Mucosa of stomach (tissue), 1 donor: ENCODE measurements around the gene IER5.

Source experiments
- H3K27me3 ChIP-seq: one replicate; pipeline ENCODE4 v1.7.0; 2013; ENCODE audit warnings: mild to moderate bottlenecking, low read length; ENCODE audit not compliant: control insufficient read depth, insufficient read depth
- H3K36me3 ChIP-seq: one replicate; pipeline ENCODE4 v1.7.0; 2013; ENCODE audit warnings: low read length; ENCODE audit not compliant: control insufficient read depth, insufficient read depth
- H3K4me1 ChIP-seq: one replicate; pipeline ENCODE4 v1.7.0; 2013; ENCODE audit warnings: mild to moderate bottlenecking, low read length; ENCODE audit not compliant: control insufficient read depth, insufficient read depth
- H3K4me3 ChIP-seq: one replicate; pipeline ENCODE4 v1.7.0; 2013; ENCODE audit warnings: low read length
- H3K9ac ChIP-seq: one replicate; pipeline ENCODE4 v1.7.0; 2013; ENCODE audit warnings: mild to moderate bottlenecking, low read length, moderate library complexity
- H3K9me3 ChIP-seq: one replicate; pipeline ENCODE4 v1.7.0; 2013; ENCODE audit warnings: mild to moderate bottlenecking, low read length, moderate library complexity; ENCODE audit not compliant: control insufficient read depth
- donor health status: Pancreatic carcinoma.

The IER5 gene

DNA sequence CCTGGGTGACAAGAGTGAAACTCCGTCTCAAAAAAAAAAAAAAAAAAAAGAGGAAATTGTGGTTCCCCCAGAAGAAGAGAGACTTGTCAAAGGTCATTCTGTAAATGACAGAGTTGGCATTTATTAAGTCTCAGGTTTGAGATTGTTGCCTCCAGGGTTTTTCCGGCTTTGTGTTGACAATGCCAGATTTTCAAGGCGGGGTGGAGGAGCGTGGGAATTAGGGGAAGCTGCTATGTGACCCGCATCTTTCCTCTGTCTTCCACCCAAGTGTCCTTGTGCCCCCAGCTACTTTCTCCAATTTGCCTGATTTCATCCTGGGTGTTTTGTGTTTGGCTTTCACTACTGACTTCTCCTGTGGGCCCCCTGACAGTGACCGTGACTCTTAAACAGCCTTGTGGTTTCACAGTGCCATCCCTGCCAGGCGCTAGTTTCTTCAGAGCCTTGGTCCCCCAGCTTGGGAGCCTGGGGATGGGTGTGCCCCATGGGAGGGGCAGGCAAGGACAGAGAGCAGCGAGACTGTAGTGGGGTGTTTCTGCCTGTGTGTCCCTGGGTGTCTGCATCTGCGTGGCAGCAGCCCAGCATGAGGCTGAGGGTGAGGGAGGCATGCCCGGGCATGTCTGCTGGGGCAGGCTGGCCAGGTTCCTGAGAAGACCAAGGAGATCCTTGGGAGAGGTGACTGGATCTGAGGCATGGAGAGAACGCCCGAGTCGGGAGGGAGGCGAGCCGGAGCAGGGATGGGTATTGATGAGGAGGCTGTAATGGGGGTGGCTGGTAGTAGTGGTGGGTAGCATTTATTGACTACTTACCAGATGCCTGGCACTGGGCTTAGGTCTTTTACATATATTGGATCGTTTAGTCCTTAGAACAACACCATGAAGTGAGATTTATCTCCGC lies 46.3 kb downstream of the IER5 start:
- H3K9me3 ChIP-seq = no peaks in the 10 kb centered on the region
- H3K27me3 ChIP-seq = no peaks in the 10 kb centered on the region
- no peak overlapping the region for H3K4me3 ChIP-seq
- peaks cover 24% of the 10 kb centered on the region for H3K4me1 ChIP-seq
- H3K36me3 ChIP-seq = no peaks in the 10 kb centered on the region
- no peak overlapping the region for H3K9ac ChIP-seq

DNA sequence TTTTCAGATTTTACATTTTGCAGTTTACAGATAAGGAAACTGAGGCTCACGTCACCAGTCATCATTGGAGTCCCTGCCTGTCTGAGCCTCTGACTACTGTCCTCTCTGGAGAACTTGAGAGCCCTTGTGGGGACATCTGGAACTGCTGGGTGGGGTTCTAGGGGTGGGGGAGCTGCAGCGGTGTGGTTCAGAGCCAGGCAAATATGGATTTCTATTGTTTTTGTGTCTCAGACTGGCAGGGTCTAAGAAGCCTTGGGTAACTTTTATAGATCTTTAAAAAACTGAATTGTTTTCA lies 46.9 kb downstream of the IER5 start:
- Histone ChIP-seq H3K36me3 (no peaks in the 10 kb centered on the region), H3K9me3 (no peaks in the 10 kb centered on the region), H3K4me3 (no peak overlapping the region), H3K4me1 (peaks cover 24% of the 10 kb centered on the region), H3K9ac (no peak overlapping the region), H3K27me3 (no peaks in the 10 kb centered on the region)

DNA sequence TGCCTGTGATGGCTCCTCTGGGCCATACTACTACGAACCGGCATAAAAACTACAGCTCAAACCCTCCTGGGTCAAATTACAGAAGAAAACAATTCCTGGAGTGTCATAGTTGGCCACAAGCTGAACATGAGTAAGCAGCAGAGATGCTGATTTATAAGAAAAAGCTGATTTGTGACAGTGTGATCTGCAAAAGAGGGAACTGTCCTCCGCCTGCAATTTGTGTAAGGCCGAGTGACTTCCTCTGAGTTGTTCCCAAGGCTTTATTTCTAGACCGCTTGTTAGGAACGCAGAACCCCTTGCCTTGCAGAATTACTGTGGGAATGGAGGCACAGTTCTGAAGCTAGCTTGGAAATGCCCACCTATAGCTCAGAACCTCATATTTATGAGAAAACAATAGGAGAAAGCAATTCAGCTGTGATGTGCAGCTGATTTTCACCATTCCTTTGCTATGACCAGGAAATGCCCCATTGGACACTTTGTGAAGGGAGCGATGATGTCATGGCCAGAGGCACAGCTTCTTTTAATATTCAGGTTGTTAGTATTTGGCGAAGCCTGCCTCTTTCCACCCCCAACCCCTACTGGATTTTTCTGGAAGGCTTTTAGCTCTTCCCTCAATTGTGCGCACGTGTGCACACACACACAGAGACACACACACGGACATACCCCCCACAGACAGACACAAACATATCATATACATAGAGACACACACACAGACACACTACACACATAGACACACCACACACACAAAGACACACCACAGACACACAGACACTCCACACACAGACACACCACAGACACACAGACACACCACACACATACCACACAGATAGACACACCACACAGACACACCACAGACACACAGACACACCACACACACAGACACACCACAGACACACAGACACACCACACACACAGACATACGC lies 47.6 kb downstream of the IER5 start:
- no peak overlapping the region for H3K9ac ChIP-seq
- H3K9me3 ChIP-seq = no peaks in the 10 kb centered on the region
- peaks cover 27% of the 10 kb centered on the region for H3K4me1 ChIP-seq
- H3K27me3 ChIP-seq = no peaks in the 10 kb centered on the region
- no peaks in the 10 kb centered on the region for H3K36me3 ChIP-seq
- H3K4me3 ChIP-seq = no peak overlapping the region

DNA sequence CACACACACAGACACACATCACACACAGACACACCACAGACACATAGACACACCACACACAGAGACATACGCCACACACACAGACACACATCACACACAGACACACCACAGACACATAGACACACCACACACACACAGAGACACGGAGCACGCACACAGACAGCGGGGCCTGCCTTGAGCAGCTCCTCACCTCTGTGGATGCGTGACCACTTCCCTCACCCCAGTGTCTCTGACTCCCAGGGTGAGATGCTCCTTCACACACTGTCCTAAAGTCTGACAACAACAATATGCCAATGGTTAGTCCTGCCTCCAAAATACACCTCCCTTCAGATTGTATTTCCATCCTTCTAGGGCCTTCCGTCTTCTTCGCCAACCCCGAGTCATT lies 48.2 kb downstream of the IER5 start:
- no peak overlapping the region for H3K4me3 ChIP-seq
- H3K9me3 ChIP-seq = no peaks in the 10 kb centered on the region
- H3K4me1 ChIP-seq = peaks cover 34% of the 10 kb centered on the region

DNA sequence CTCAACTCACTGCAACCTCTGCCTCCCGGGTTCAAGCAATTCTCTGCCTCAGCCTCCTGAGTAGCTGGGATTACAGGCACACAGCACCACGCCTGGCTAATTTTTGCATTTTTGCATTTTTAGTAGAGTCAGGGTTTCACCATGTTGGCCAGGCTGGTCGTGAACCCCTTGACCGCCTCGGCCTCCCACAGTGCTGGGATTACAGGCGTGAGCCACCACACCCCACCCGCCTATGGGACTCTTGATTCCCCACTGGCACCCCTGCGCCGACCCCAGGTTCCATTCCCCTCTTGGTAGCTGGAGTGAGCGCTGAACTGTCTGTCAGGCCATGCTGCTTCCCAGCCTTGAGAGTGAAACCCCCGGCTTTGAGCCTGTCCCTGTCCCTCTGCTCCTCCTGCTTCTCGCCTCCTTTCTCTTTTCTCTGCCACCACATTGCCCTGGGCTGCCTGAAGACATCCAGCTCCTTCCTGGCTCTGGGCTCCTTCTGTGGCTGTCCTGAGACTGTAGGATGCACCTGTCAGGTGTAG lies 48.8 kb downstream of the IER5 start:
- Histone ChIP-seq H3K27me3 (no peaks in the 10 kb centered on the region), H3K4me1 (peaks cover 38% of the 10 kb centered on the region), H3K36me3 (no peaks in the 10 kb centered on the region), H3K9ac (no peak overlapping the region), H3K9me3 (no peaks in the 10 kb centered on the region), H3K4me3 (no peak overlapping the region)

More for the DNA sequence above, 48.2 kb downstream of the IER5 start:
- no peaks in the 10 kb centered on the region for H3K27me3 ChIP-seq
- no peak overlapping the region for H3K9ac ChIP-seq
- H3K36me3 ChIP-seq = no peaks in the 10 kb centered on the region

DNA sequence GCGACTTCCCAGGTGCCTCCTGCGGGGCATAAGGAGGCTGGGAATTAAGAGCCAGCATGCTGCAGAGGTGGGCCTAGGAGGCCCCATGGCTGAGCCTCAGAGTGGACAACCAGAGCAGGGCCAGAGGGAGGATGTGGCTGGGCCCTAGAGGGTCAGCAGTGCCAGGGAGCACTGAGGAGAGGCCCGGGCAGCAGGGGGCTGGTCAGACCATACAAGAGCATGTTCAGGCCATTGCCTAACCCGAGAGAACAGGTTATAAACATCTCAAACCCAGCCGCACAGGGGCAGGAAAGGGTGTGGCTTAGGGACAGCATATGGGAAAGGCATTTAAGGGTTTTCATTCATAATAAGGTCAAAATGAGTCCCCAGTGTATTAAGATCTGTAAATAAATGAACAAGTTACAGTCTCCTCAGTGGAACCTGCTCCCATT lies 51.1 kb downstream of the IER5 start:
- H3K4me1 ChIP-seq = peaks cover 31% of the 10 kb centered on the region
- no peak overlapping the region for H3K4me3 ChIP-seq
- no peaks in the 10 kb centered on the region for H3K36me3 ChIP-seq
- H3K27me3 ChIP-seq = no peaks in the 10 kb centered on the region
- no peak overlapping the region for H3K9ac ChIP-seq
- H3K9me3 ChIP-seq = no peaks in the 10 kb centered on the region

DNA sequence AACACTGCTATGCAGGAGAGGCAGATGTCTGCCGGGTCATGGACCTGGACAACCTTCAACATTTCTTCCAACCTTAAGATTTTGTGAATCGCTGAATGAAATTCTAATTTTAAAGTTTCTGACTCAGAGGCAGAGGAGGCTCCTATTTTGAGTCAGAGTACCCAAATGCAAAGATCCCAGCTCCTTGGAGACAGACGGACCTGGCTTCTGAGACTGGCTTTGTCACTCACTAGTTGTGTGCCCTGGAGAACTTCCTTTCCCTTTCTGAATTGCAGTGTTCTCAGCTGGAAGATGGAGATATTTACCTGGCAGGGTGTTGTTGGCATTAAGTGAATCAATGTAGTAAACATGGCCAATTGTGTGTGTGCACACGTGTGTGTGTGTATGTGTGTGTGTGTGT lies 51.9 kb downstream of the IER5 start:
- H3K27me3 ChIP-seq = no peaks in the 10 kb centered on the region
- H3K4me3 ChIP-seq = no peak overlapping the region
- H3K36me3 ChIP-seq = no peaks in the 10 kb centered on the region
- H3K9ac ChIP-seq = no peak overlapping the region
- H3K9me3 ChIP-seq = no peaks in the 10 kb centered on the region
- peaks cover 24% of the 10 kb centered on the region for H3K4me1 ChIP-seq

DNA sequence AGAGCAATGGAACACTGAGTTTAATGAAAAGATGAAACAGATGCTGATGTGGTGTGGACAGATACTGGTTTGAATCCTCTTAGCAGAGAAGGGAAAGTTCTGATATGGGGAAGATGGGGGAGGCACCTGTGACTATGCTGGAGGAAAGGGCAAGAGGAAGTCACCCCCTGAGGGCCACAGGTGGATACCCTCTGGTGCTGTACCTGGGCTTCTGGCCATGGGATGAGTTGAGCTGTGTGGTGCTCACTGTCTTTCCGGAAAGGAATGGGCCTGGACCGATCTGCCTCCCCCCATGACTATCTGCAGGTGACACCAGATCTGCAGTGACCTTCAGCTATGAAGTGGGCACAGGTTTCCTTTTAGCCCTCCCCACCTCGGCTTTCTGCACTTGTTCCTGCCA lies 52.4 kb downstream of the IER5 start:
- Histone ChIP-seq H3K27me3 (no peaks in the 10 kb centered on the region), H3K4me1 (peaks cover 19% of the 10 kb centered on the region), H3K9me3 (no peaks in the 10 kb centered on the region), H3K4me3 (no peak overlapping the region), H3K36me3 (no peaks in the 10 kb centered on the region), H3K9ac (no peak overlapping the region)

DNA sequence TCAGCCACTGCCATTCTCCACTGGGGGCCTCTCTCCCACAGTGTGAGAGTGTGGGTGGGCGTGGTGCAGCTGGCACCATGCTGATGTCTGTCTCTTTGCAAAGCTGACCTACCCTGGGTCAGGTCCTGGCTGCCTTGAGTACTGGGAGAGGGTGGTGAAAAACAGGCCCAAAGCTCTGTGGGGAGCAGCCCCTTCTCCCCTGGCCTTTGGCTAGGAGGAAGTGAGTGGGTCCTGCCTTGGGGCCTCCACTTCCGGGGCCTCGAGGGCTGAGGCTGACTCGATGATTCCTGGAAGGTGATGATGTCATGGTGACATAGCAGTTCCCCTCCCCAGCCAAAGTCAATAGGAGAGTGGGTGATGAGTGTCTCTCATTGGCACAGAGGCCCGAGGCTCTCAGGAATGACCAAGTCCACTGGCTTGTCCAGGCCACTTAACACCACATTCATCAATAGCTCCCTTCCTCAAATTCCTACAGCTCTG lies 53.0 kb downstream of the IER5 start:
- no peak overlapping the region for H3K4me3 ChIP-seq
- no peaks in the 10 kb centered on the region for H3K9me3 ChIP-seq
- peaks cover 15% of the 10 kb centered on the region for H3K4me1 ChIP-seq
- no peaks in the 10 kb centered on the region for H3K36me3 ChIP-seq
- H3K9ac ChIP-seq = no peak overlapping the region
- H3K27me3 ChIP-seq = no peaks in the 10 kb centered on the region
